OCI-LY3 (cell line): Measurements from ENCODE around the gene MAP3K9.

Source experiments
- H2AFZ ChIP-seq: fragments of 200-600, 300-600 bp; shearing (Covaris generic); 2 replicates; pipeline ENCODE4 v1.6.0; 2014; ENCODE audit warnings: antibody characterized with exemption, low read depth, low read length
- H3K27ac ChIP-seq: fragments of 200-600, 300-600 bp; sonication (generic); 2 replicates; pipeline ENCODE4 v1.5.1; 2014; ENCODE audit warnings: mild to moderate bottlenecking, low read length, moderate library complexity, mixed read lengths
- H3K27me3 ChIP-seq: fragments of 200-600, 300-600 bp; sonication (generic); 2 replicates; pipeline ENCODE4 v1.6.1; 2014; ENCODE audit warnings: low read depth, low read length, mixed read lengths
- H3K36me3 ChIP-seq: fragments of 200-600, 300-600 bp; sonication (generic); replicated peaks from 2 replicates; pipeline ENCODE3; 2014; ENCODE audit warnings: low read depth, low read length, mixed read lengths
- H3K4me1 ChIP-seq: fragments of 300-600, 200-600 bp; sonication (generic); 2 replicates; pipeline ENCODE4 v1.6.1; 2014; ENCODE audit warnings: low read length, mixed read lengths
- H3K4me2 ChIP-seq: fragments of 200-600, 300-600 bp; sonication (generic); 2 replicates; pipeline ENCODE4 v1.6.1; 2014; ENCODE audit warnings: low read length, mixed read lengths
- H3K4me3 ChIP-seq: fragments of 300-600, 200-600 bp; sonication (generic); 2 replicates; pipeline ENCODE4 v1.5.1; 2014; ENCODE audit warnings: antibody characterized with exemption, mild to moderate bottlenecking, low read length, moderate library complexity
- H3K79me2 ChIP-seq: fragments of 300-600, 200-600 bp; shearing (Covaris generic); 2 replicates; pipeline ENCODE4 v1.6.1; 2014; ENCODE audit warnings: mild to moderate bottlenecking, low read length, mixed read lengths
- H3K9ac ChIP-seq: fragments of 300-600, 200-600 bp; shearing (Covaris generic); 2 replicates; pipeline ENCODE4 v1.6.0; 2014; ENCODE audit warnings: mild to moderate bottlenecking, low read length, moderate library complexity
- H3K9me3 ChIP-seq: fragments of 200-600, 300-600 bp; shearing (Covaris generic); 2 replicates; pipeline ENCODE4 v1.6.1; 2014; ENCODE audit warnings: low read length, mixed read lengths; ENCODE audit not compliant: insufficient read depth
- H4K20me1 ChIP-seq: fragments of 200-600, 300-600 bp; sonication (generic); 2 replicates; pipeline ENCODE4 v1.6.1; 2016; ENCODE audit warnings: low read length, mixed read lengths; ENCODE audit not compliant: insufficient read depth
- EZH2phosphoT487 ChIP-seq: fragments of 200-600 bp; shearing (Covaris generic); IDR thresholded peaks from 2 replicates; pipeline ENCODE4 v1.6.1; 2018; ENCODE audit warnings: antibody characterized with exemption, mixed run types, low read depth
- TF ChIP-seq, protein P1 (sequence below): fragments of 200-600, 300-600 bp; sonication (generic); IDR thresholded peaks from 2 replicates; pipeline ENCODE4 v1.5.1; 2014; ENCODE audit warnings: antibody characterized with exemption, low read length, low read depth

The MAP3K9 gene

DNA sequence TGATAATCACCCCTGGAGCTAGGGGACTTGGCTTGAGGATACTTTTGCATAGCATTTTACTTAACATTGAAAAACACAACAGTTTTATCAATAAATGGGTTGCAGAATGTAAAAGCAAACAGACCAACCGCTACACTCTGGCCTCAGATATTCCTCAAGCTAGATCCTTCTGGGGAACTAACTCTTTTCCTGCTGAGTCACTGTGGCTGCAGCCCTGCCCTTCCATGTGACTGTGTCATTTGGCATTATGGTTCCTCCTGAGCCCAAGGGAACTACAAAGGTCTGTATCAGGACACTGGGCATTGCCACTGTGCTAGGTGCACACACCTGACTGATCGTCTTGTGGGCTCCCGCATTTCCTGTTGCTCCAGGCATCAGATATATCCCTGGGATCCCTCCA is 111.0 kb downstream of the MAP3K9 start:
- no peaks in the 10 kb centered on the region for H3K79me2 ChIP-seq
- no peak overlapping the region for H2AFZ ChIP-seq
- TF ChIP-seq, protein P1, sequence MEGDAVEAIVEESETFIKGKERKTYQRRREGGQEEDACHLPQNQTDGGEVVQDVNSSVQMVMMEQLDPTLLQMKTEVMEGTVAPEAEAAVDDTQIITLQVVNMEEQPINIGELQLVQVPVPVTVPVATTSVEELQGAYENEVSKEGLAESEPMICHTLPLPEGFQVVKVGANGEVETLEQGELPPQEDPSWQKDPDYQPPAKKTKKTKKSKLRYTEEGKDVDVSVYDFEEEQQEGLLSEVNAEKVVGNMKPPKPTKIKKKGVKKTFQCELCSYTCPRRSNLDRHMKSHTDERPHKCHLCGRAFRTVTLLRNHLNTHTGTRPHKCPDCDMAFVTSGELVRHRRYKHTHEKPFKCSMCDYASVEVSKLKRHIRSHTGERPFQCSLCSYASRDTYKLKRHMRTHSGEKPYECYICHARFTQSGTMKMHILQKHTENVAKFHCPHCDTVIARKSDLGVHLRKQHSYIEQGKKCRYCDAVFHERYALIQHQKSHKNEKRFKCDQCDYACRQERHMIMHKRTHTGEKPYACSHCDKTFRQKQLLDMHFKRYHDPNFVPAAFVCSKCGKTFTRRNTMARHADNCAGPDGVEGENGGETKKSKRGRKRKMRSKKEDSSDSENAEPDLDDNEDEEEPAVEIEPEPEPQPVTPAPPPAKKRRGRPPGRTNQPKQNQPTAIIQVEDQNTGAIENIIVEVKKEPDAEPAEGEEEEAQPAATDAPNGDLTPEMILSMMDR = no peak
- TF ChIP-seq EZH2phosphoT487 = no peak
- no peaks in the 10 kb centered on the region for H4K20me1 ChIP-seq
- no peaks in the 10 kb centered on the region for H3K9me3 ChIP-seq
- H3K4me2 ChIP-seq = no peak overlapping the region
- no peaks in the 10 kb centered on the region for H3K36me3 ChIP-seq
- H3K9ac ChIP-seq = no peak overlapping the region
- no peak overlapping the region for H3K27ac ChIP-seq
- H3K4me3 ChIP-seq = no peak overlapping the region
- H3K4me1 ChIP-seq = no peaks in the 10 kb centered on the region
- H3K27me3 ChIP-seq = peaks cover 13% of the 10 kb centered on the region; the same call in 1 of the 2 replicates

DNA sequence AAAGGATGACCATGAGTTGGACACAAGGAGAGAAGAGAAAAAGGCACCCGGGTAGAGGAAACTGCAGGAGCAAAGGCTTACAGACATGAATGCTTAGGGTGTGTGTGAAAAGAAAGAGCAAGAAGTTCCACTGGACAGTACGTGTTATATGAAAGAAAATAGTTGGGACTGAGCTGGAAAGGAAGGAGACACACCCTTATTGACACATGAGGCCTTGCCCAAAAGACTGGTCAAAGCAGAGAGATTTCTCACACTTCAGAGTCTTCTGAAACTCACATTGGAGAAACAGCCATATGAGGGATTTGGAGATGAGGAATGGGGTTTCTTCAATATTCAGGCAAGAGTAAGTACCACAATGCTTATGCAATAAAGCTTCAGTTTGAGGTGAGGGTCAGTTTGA is 111.6 kb downstream of the MAP3K9 start:
- no peaks in the 10 kb centered on the region for H3K4me1 ChIP-seq
- TF ChIP-seq, protein P1 = no peak
- H3K4me3 ChIP-seq = no peak overlapping the region
- H4K20me1 ChIP-seq = no peaks in the 10 kb centered on the region
- H3K36me3 ChIP-seq = no peaks in the 10 kb centered on the region
- no peak overlapping the region for H2AFZ ChIP-seq
- H3K4me2 ChIP-seq = no peak overlapping the region
- no peaks in the 10 kb centered on the region for H3K9me3 ChIP-seq
- no peak overlapping the region for H3K27ac ChIP-seq
- H3K9ac ChIP-seq = no peak overlapping the region
- H3K27me3 ChIP-seq = peaks cover 13% of the 10 kb centered on the region; the same call in 1 of the 2 replicates
- no peaks in the 10 kb centered on the region for H3K79me2 ChIP-seq

DNA sequence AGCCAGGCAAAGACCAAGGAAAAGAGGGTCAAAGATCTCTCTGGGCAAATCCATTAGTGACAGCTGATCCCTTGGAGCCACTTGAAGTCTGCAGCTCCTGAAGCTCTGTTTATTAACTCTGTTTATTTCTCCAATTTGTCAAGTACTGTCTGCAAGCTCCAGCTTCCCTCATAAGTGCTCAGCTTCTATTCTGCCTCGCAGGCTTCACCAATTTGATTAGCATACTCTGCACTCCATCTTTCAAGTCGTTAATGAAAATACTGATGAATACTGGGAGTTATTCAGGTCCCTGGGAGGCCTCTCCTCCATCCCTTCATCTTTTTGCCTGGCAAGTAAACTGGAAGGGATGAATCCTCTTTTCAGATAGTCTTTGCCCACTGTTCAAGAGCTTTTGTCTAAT is 113.3 kb downstream of the MAP3K9 start:
- no peak for TF ChIP-seq EZH2phosphoT487
- TF ChIP-seq, protein P1 = no peak

DNA sequence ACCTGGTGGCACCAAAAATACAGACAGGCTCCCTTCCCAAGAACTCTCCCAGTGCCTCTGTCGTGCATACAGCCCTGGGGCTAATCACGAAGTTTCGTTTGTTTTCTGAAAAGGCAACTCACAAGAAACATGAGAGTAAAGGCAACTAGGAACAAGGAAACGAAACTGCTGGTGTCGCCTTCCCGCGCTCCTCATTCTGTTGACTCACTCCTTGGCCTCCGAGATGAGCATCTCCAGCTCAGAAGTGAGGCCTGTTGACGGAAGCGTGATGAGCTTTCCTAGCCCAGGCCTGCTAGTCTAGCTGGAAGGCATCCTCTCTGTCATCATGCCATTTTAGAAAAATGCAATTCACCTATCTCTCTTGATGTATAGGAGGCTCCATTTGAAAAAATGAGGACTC is 117.1 kb downstream of the MAP3K9 start:
- Histone ChIP-seq H3K9me3 (no peaks in the 10 kb centered on the region), H3K27me3 (no peaks in the 10 kb centered on the region), H3K4me1 (peaks cover 8% of the 10 kb centered on the region), H3K9ac (no peak overlapping the region), H3K79me2 (no peaks in the 10 kb centered on the region), H3K4me2 (peak overlapping the region; percentile 29; the same call in 1 of the 2 replicates), H3K4me3 (no peak overlapping the region), H3K36me3 (no peaks in the 10 kb centered on the region), H3K27ac (no peak overlapping the region), H2AFZ (0 out of 2 replicates have a peak overlapping the region, but pooled peaks have one; percentile 18), H4K20me1 (no peaks in the 10 kb centered on the region)
- TF ChIP-seq EZH2phosphoT487 = no peak
- TF ChIP-seq, protein P1 = no peak

More for the DNA sequence above, 113.3 kb downstream of the MAP3K9 start:
- H2AFZ ChIP-seq = no peak overlapping the region
- no peaks in the 10 kb centered on the region for H3K9me3 ChIP-seq
- H4K20me1 ChIP-seq = no peaks in the 10 kb centered on the region
- 0 out of 2 replicates have a peak, but pooled peaks cover 7% of the 10 kb centered on the region for H3K27me3 ChIP-seq
- H3K27ac ChIP-seq = no peak overlapping the region
- peaks cover 8% of the 10 kb centered on the region for H3K4me1 ChIP-seq
- H3K4me3 ChIP-seq = no peak overlapping the region
- no peak overlapping the region for H3K9ac ChIP-seq
- no peaks in the 10 kb centered on the region for H3K79me2 ChIP-seq
- H3K4me2 ChIP-seq = no peak overlapping the region
- H3K36me3 ChIP-seq = no peaks in the 10 kb centered on the region
